HepG2 (cell line): ENCODE measurements around the gene KCNA3. TPM values are rescaled to one million over a fixed set of nuclear protein-coding genes. Genes with fewer than 3 reads are reported as not detected.

Source experiments
- ATAD3A ChIP-seq: sonication (generic); formaldehyde crosslinking; IDR thresholded peaks from 2 replicates; pipeline ENCODE4 v1.4.0; 2020; ENCODE audit warnings: missing genetic modification reagents
- FOXO1 ChIP-seq: sonication (generic); formaldehyde crosslinking; IDR thresholded peaks from 2 replicates; pipeline ENCODE4 v1.4.0; 2020; ENCODE audit warnings: missing genetic modification reagents
- ZNF816 ChIP-seq: sonication (generic); formaldehyde crosslinking; IDR thresholded peaks from 2 replicates; pipeline ENCODE4 v1.8.0; 2022; ENCODE audit warnings: missing genetic modification reagents, mild to moderate bottlenecking, borderline replicate concordance
- polyA plus RNA-seq, 8 experiments: library from polyadenylated mRNA; depleted of rRNA in 3 of 8; stranded (reverse) in 7 of 8; unstranded in 1 of 8; fragments of >200 nt; fragmentation: Illumina TruSeq in 4 of 8; extraction: Trizol in 4 of 8; gene quantifications; 2 replicates each; pipeline versions ENCODE4 v1.2.1 to v1.2.3, GENCODE V29; 2011 to 2016; ENCODE audit warnings: low read depth in 4 of 8, missing spikeins in 1 of 8, mixed read lengths in 1 of 8; ENCODE audit not compliant: insufficient read depth in 1 of 8
- total RNA-seq, 5 experiments: library from RNA; depleted of rRNA; stranded (reverse); fragments of >200 nt; fragmentation: Illumina TruSeq; extraction: Trizol; gene quantifications; 2 replicates each; pipeline ENCODE4 v1.2.3, GENCODE V29; 2016; ENCODE audit warnings: low read depth in 1 of 5
- TF ChIP-seq, protein P1 (sequence below): sonication (generic); formaldehyde crosslinking; IDR thresholded peaks from 2 replicates; pipeline ENCODE4 v1.4.0; 2020; ENCODE audit warnings: missing genetic modification reagents, borderline replicate concordance
- TF ChIP-seq, protein P2 (sequence below): IDR thresholded peaks from 2 replicates; pipeline ENCODE4 v1.6.1; 2016; ENCODE audit warnings: low read depth
- TF ChIP-seq, protein P3 (sequence below): IDR thresholded peaks from 2 replicates; pipeline ENCODE4 v1.6.1; 2016; ENCODE audit warnings: mild to moderate bottlenecking

Gene KCNA3
- total and polyA plus RNA-seq, 2 of the 13 experiments (the other 11 are each of a cell fraction or from before 2014, with no cell fraction given) = not detected

DNA sequence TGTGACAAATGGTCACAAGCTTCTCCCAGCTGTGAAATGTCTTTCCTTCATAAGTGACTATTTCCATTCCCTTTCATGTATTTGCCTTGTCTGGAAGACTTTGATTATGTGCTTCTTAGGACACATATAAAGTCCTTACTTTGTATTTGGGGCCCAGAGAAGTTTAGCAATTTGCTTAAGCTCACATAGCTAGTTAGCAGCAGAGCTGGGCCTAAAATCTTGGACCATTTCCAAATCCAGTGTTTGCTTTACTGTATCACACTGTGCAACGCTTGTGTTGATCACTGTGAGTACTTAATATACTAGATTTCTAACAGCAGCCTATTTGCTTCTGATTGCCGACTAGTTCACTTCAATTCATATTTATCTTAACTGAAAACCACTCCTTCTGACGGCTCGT lies 2.2 kb upstream of the KCNA3 start (continued):
- TF ChIP-seq, protein P1, sequence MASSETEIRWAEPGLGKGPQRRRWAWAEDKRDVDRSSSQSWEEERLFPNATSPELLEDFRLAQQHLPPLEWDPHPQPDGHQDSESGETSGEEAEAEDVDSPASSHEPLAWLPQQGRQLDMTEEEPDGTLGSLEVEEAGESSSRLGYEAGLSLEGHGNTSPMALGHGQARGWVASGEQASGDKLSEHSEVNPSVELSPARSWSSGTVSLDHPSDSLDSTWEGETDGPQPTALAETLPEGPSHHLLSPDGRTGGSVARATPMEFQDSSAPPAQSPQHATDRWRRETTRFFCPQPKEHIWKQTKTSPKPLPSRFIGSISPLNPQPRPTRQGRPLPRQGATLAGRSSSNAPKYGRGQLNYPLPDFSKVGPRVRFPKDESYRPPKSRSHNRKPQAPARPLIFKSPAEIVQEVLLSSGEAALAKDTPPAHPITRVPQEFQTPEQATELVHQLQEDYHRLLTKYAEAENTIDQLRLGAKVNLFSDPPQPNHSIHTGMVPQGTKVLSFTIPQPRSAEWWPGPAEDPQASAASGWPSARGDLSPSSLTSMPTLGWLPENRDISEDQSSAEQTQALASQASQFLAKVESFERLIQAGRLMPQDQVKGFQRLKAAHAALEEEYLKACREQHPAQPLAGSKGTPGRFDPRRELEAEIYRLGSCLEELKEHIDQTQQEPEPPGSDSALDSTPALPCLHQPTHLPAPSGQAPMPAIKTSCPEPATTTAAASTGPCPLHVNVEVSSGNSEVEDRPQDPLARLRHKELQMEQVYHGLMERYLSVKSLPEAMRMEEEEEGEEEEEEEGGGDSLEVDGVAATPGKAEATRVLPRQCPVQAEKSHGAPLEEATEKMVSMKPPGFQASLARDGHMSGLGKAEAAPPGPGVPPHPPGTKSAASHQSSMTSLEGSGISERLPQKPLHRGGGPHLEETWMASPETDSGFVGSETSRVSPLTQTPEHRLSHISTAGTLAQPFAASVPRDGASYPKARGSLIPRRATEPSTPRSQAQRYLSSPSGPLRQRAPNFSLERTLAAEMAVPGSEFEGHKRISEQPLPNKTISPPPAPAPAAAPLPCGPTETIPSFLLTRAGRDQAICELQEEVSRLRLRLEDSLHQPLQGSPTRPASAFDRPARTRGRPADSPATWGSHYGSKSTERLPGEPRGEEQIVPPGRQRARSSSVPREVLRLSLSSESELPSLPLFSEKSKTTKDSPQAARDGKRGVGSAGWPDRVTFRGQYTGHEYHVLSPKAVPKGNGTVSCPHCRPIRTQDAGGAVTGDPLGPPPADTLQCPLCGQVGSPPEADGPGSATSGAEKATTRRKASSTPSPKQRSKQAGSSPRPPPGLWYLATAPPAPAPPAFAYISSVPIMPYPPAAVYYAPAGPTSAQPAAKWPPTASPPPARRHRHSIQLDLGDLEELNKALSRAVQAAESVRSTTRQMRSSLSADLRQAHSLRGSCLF (CRISPR knock-in tag) = no peak
- TF ChIP-seq, protein P2, sequence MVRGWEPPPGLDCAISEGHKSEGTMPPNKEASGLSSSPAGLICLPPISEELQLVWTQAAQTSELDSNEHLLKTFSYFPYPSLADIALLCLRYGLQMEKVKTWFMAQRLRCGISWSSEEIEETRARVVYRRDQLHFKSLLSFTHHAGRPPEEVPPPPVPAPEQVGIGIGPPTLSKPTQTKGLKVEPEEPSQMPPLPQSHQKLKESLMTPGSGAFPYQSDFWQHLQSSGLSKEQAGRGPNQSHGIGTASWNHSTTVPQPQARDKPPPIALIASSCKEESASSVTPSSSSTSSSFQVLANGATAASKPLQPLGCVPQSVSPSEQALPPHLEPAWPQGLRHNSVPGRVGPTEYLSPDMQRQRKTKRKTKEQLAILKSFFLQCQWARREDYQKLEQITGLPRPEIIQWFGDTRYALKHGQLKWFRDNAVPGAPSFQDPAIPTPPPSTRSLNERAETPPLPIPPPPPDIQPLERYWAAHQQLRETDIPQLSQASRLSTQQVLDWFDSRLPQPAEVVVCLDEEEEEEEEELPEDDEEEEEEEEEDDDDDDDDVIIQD (CRISPR knock-in tag) = no peak
- TF ChIP-seq, protein P3, sequence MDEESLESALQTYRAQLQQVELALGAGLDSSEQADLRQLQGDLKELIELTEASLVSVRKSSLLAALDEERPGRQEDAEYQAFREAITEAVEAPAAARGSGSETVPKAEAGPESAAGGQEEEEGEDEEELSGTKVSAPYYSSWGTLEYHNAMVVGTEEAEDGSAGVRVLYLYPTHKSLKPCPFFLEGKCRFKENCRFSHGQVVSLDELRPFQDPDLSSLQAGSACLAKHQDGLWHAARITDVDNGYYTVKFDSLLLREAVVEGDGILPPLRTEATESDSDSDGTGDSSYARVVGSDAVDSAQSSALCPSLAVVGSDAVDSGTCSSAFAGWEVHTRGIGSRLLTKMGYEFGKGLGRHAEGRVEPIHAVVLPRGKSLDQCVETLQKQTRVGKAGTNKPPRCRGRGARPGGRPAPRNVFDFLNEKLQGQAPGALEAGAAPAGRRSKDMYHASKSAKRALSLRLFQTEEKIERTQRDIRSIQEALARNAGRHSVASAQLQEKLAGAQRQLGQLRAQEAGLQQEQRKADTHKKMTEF (CRISPR knock-in tag) = no peak
- TF ChIP-seq ZNF816 (no peak), ATAD3A (no peak), FOXO1 (CRISPR knock-in tag) (no peak)
- TF ChIP-seq, all 625 proteins: peak for 0
